ENCODE data around the gene SHC2. TPM values are rescaled to one million over a fixed set of nuclear protein-coding genes. Genes with fewer than 3 reads are reported as not detected.

The SHC2 gene
- total and polyA plus RNA-seq, 7 donors: 2.2 to 9.7 (median 4.5) TPM

DNA sequence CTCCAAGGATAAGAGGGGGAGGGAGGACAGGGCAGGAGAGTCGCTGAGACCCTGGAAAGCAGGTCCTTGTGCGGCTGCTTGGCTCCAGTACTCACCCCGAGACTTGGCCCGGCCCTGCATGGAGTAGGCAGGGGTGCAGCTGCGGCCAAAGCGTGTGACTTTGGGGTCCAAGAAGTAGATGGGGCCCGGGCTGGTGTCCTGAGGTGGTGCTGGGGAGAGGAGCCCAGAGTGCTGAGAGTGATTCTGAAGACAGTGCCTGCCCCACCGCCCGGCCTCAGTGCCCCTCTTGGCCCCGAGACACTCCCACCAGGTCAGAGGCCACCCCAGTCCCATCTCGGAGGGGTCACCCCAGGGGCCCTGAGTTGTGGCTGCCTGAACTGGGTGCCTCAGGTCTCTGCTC is 6.7 kb upstream of the SHC2 start:
- Histone ChIP-seq H3K4me3 (no peak overlapping the region), H3K36me3 (ENCODE audit: insufficient read depth in 1 of 2, low read depth in 1 of 2) (no peaks in the 10 kb centered on the region), H3K27me3 (ENCODE audit: insufficient read depth in 3 of 3, low read length in 2 of 3) (peaks cover 0 to 4% (median 2%) of the 10 kb centered on the region in 3 donors), H3K9me3 (no peaks in the 10 kb centered on the region), H3K27ac (no peak overlapping the region), H3K4me1 (no peaks in the 10 kb centered on the region)
- intact Hi-C loops (cut with DNase I): no loop called here
- no peak for DNase-seq
- ATAC-seq: no peak
- 63 to 81% (median 68%) methylated on average over 11 of the region's 11 CpGs for WGBS, 3 donors
- TF ChIP-seq, protein P1, sequence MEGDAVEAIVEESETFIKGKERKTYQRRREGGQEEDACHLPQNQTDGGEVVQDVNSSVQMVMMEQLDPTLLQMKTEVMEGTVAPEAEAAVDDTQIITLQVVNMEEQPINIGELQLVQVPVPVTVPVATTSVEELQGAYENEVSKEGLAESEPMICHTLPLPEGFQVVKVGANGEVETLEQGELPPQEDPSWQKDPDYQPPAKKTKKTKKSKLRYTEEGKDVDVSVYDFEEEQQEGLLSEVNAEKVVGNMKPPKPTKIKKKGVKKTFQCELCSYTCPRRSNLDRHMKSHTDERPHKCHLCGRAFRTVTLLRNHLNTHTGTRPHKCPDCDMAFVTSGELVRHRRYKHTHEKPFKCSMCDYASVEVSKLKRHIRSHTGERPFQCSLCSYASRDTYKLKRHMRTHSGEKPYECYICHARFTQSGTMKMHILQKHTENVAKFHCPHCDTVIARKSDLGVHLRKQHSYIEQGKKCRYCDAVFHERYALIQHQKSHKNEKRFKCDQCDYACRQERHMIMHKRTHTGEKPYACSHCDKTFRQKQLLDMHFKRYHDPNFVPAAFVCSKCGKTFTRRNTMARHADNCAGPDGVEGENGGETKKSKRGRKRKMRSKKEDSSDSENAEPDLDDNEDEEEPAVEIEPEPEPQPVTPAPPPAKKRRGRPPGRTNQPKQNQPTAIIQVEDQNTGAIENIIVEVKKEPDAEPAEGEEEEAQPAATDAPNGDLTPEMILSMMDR (IDR thresholded peaks at IDR 0.05): no peak

GRCh38 chr19:465056-465816 is 4.4 kb upstream of the SHC2 start:
- H3K4me1 ChIP-seq: no peaks in the 10 kb centered on the region
- 94 to 98% (median 96%) methylated on average over 3 of the region's 3 CpGs for WGBS, 3 donors
- DNase-seq (no peak), ATAC-seq (no peak)
- H3K9me3 ChIP-seq: no peaks in the 10 kb centered on the region
- intact Hi-C loops (cut with DNase I): no loop called here
- TF ChIP-seq, protein P1 (IDR thresholded peaks at IDR 0.05): no peak
- peaks cover 0 to 20% (median 10%) of the 10 kb centered on the region in 3 donors for H3K27me3 ChIP-seq (ENCODE audit: insufficient read depth in 3 of 3, low read length in 2 of 3)
- no peak overlapping the region for H3K27ac ChIP-seq
- no peak overlapping the region for H3K4me3 ChIP-seq
- no peaks in the 10 kb centered on the region for H3K36me3 ChIP-seq (ENCODE audit: insufficient read depth in 1 of 2, low read depth in 1 of 2)

DNA sequence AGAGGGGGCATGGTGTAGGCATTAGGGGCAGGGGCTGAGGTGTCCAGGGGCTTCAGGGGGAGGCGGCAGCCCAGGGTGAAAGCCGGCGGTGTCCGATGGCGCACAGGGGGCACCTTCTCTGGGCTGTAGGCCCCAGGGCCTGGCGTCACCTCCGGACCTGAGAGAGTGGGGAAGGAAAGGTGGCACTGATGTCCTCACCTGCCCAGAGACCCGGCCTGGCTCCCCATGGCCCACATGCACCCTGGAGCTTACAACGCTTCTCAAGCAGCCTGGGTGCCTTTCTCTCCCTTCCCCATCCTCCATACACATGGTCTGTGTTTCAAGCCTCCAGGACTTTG is 3.3 kb upstream of the SHC2 start:
- no peak for ATAC-seq
- 93 to 100% (median 93%) methylated on average over 1 to 9 of the region's 9 CpGs for WGBS, 3 donors
- H3K27me3 ChIP-seq (ENCODE audit: insufficient read depth in 3 of 3, low read length in 2 of 3): peaks cover 0 to 20% (median 10%) of the 10 kb centered on the region in 3 donors
- DNase-seq: no peak
- intact Hi-C loops (cut with DNase I): no loop called here
- H3K4me1 ChIP-seq: no peaks in the 10 kb centered on the region
- no peak overlapping the region for H3K4me3 ChIP-seq
- no peaks in the 10 kb centered on the region for H3K9me3 ChIP-seq
- no peak overlapping the region for H3K27ac ChIP-seq
- TF ChIP-seq, protein P1 (IDR thresholded peaks at IDR 0.05): no peak
- no peaks in the 10 kb centered on the region for H3K36me3 ChIP-seq (ENCODE audit: insufficient read depth in 1 of 2, low read depth in 1 of 2)

DNA sequence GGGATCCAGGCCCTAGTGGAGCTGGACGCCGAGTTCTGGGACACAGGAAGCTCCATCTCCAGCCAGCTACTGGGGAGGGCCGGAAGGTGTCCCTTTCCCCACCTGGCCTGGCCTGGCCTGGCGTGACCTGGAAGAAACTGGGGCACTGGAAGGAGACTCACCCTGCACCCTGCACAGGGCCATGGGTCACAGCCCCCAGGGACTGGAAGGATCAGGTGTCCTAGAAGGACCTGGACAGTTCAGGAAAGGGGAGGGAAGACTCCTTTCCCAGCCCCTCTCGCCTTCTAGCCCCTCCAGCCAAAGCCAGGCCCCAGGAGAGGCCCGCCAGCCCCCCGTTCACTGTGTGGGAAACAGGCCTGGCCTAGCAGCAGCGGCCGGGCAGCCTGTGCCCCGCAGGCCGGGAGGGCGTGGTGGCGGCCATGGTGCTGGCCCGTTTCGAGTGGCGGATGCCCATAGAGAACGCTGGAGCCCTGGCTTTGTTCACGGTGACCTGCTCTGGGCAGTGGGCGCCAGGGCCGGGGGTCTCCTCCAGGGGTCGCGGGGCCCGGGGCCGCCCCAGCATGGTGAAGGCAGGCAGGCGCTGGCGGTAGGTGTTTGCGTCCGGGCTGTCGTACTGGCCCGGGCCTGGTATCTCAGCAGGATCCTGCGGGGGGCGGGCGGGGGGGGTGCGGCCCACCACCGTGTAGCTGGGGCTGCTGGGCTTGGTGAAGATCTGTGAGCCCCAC is 2.8 kb upstream of the SHC2 start:
- H3K27ac ChIP-seq: no peak overlapping the region
- peak in 2 of 4 donors; percentile 32 to 40 for ATAC-seq

More for the DNA sequence above, 2.8 kb upstream of the SHC2 start:
- WGBS, 3 donors: 72 to 77% (median 75%) methylated on average over 29 to 35 of the region's 35 CpGs
- TF ChIP-seq, protein P1 (IDR thresholded peaks at IDR 0.05): no peak
- Histone ChIP-seq H3K4me1 (no peaks in the 10 kb centered on the region), H3K27me3 (ENCODE audit: insufficient read depth in 3 of 3, low read length in 2 of 3) (peaks cover 0 to 24% (median 10%) of the 10 kb centered on the region in 3 donors), H3K36me3 (ENCODE audit: insufficient read depth in 1 of 2, low read depth in 1 of 2) (no peaks in the 10 kb centered on the region), H3K9me3 (no peaks in the 10 kb centered on the region), H3K4me3 (no peak overlapping the region)
- no peak for DNase-seq
- intact Hi-C loops (cut with DNase I): no loop called here

All from psoas muscle (tissue), 8 donors.